K562 (cell line): Measurements from ENCODE around the gene CLCA2.

Experiments
- ASH1L ChIP-seq: fragments of 450-650 bp; IDR thresholded peaks from 2 replicates; pipeline ENCODE4 v1.6.1; 2018; ENCODE audit warnings: borderline replicate concordance, mild to moderate bottlenecking, low read depth; ENCODE audit not compliant: partially characterized antibody
- CBX2 ChIP-seq: fragments of 200-600 bp; sonication (generic); IDR thresholded peaks from one replicate; pipeline ENCODE4 v1.6.1; 2012; ENCODE audit warnings: mild to moderate bottlenecking, low read length, inconsistent platforms; ENCODE audit not compliant: insufficient read depth, poor library complexity, severe bottlenecking
- CTCF ChIP-seq, 3 experiments: IDR thresholded peaks in 2 of 3; conservative IDR thresholded peaks in 1 of 3; 2 replicates each; pipeline ENCODE4 v1.5.1; 2011 to 2012; ENCODE audit warnings: low read length in 3 of 3, mild to moderate bottlenecking in 3 of 3, control low read depth in 2 of 3, improper control_type of control experiment in 1 of 3, inconsistent platforms in 1 of 3, low read depth in 1 of 3, mixed read lengths in 1 of 3, moderate library complexity in 1 of 3; ENCODE audit not compliant: insufficient read depth in 2 of 3
- MAZ ChIP-seq, 2 experiments: fragments of 450-650 bp in 1 of 2; sonication (generic) in 1 of 2; formaldehyde crosslinking; IDR thresholded peaks in 1 of 2; conservative IDR thresholded peaks in 1 of 2; 2 replicates each; pipeline versions ENCODE4 v1.4.0 to v1.5.0; 2020; ENCODE audit warnings: mild to moderate bottlenecking in 1 of 2, missing genetic modification reagents in 1 of 2
- MEF2D ChIP-seq: conservative IDR thresholded peaks from 2 replicates; pipeline ENCODE4 v1.6.1; 2016; ENCODE audit warnings: low read depth, missing genetic modification characterization, missing compliant biosample characterization
- RAD21 ChIP-seq, 2 experiments: fragments of 250-450 bp in 1 of 2; fragments of 450-650 bp in 1 of 2; sonication (Bioruptor Pico) in 1 of 2; formaldehyde crosslinking in 1 of 2; IDR thresholded peaks in 1 of 2; conservative IDR thresholded peaks in 1 of 2; 2 replicates each; pipeline versions ENCODE4 v1.4.0 to v1.8.0; 2020 to 2022; ENCODE audit warnings: mild to moderate bottlenecking in 2 of 2, moderate library complexity in 1 of 2
- RFX5 ChIP-seq: IDR thresholded peaks from 2 replicates; pipeline ENCODE4 v1.6.1; 2011; ENCODE audit warnings: low read depth, mild to moderate bottlenecking, improper control_type of control experiment, low read length
- SIN3A ChIP-seq, 2 experiments: fragments of 150-350 bp in 1 of 2; IDR thresholded peaks; 2 replicates each; pipeline ENCODE4 v1.6.1; 2011 to 2016; ENCODE audit warnings: borderline replicate concordance in 2 of 2, low read depth in 2 of 2, low read length in 2 of 2, mild to moderate bottlenecking in 2 of 2, moderate library complexity in 2 of 2; ENCODE audit not compliant: control insufficient read depth in 1 of 2
- SP1 ChIP-seq: sonication (generic); formaldehyde crosslinking; IDR thresholded peaks from 2 replicates; pipeline ENCODE4 v1.8.1; 2022; ENCODE audit warnings: mild to moderate bottlenecking, missing genetic modification reagents
- TCF7 ChIP-seq: sonication (generic); IDR thresholded peaks from 2 replicates; pipeline ENCODE4 v1.6.1; 2016; ENCODE audit warnings: antibody characterized with exemption, borderline replicate concordance
- ZNF780A ChIP-seq: fragments of 250-450 bp; sonication (Bioruptor Pico); IDR thresholded peaks from 2 replicates; pipeline ENCODE4 v1.5.0; 2021; ENCODE audit warnings: mild to moderate bottlenecking

- TF ChIP-seq CBX2 = no peak
- no peak for TF ChIP-seq CTCF (IDR thresholded peaks at IDR 0.05 in 2 of 3, conservative IDR thresholded peaks at IDR 0.05 in 1 of 3; ENCODE audit: insufficient read depth in 2 of 3, low read depth in 1 of 3, low read length in 3 of 3)
- TF ChIP-seq SIN3A (IDR thresholded peaks at IDR 0.05; ENCODE audit: borderline replicate concordance in 2 of 2, control insufficient read depth in 1 of 2, low read depth in 2 of 2, low read length in 2 of 2) = no peak
- no peak for TF ChIP-seq RFX5
- TF ChIP-seq MEF2D (tag) = no peak
- no peak for TF ChIP-seq ZNF780A (CRISPR knock-in tag)
- no peak for TF ChIP-seq RAD21 (CRISPR knock-in tag; conservative IDR thresholded peaks at IDR 0.05 in 1 of 2, IDR thresholded peaks at IDR 0.05 in 1 of 2)
- no peak for TF ChIP-seq SP1
- TF ChIP-seq TCF7 = no peak
- TF ChIP-seq ASH1L = no peak
- no peak for TF ChIP-seq MAZ (CRISPR knock-in tag; conservative IDR thresholded peaks at IDR 0.05 in 1 of 2, IDR thresholded peaks at IDR 0.05 in 1 of 2)
These were observed 65.4 kb downstream of the CLCA2 start for GRCh38 chr1:86489242-86489878.
